H9 (cell line): Measurements from ENCODE around the gene AJUBA. TPM values are rescaled to one million over a fixed set of nuclear protein-coding genes. Genes with fewer than 3 reads are reported as not detected.

Experiments used
- DNase-seq: peaks from one replicate; pipeline ENCODE4 v3.0.0-alpha.2; 2017
- H2AFZ ChIP-seq: one replicate; pipeline ENCODE4 v1.6.1; 2013; ENCODE audit warnings: mild to moderate bottlenecking, low read length, control low read depth, moderate library complexity
- H2AK5ac ChIP-seq: 2 replicates; pipeline ENCODE4 v1.6.1; 2013; ENCODE audit warnings: low read length, control low read depth, mixed read lengths; ENCODE audit not compliant: insufficient read length
- H2BK120ac ChIP-seq: one replicate; pipeline ENCODE4 v1.6.1; 2013; ENCODE audit warnings: low read depth, mild to moderate bottlenecking, low read length, control low read depth, inconsistent platforms; ENCODE audit not compliant: poor library complexity, severe bottlenecking
- H2BK12ac ChIP-seq: 2 replicates; pipeline ENCODE4 v1.6.1; 2013; ENCODE audit warnings: low read length, control low read depth, mixed read lengths, low read depth; ENCODE audit not compliant: insufficient read length
- H2BK15ac ChIP-seq: 2 replicates; pipeline ENCODE4 v1.6.1; 2013; ENCODE audit warnings: low read depth, low read length, control low read depth
- H2BK20ac ChIP-seq: one replicate; pipeline ENCODE4 v1.6.1; 2013; ENCODE audit warnings: low read depth, mild to moderate bottlenecking, low read length, control low read depth, inconsistent platforms; ENCODE audit not compliant: poor library complexity, severe bottlenecking
- H2BK5ac ChIP-seq: 2 replicates; pipeline ENCODE4 v1.6.1; 2013; ENCODE audit warnings: low read length, control low read depth, mixed read lengths; ENCODE audit not compliant: insufficient read length
- H3K14ac ChIP-seq: 2 replicates; pipeline ENCODE4 v1.6.1; 2013; ENCODE audit warnings: low read length, control low read depth; ENCODE audit not compliant: insufficient read depth
- H3K18ac ChIP-seq: 2 replicates; pipeline ENCODE4 v1.6.1; 2013; ENCODE audit warnings: low read depth, mild to moderate bottlenecking, mixed read lengths, low read length, control low read depth; ENCODE audit not compliant: insufficient read length
- H3K23ac ChIP-seq: 2 replicates; pipeline ENCODE4 v1.6.1; 2013; ENCODE audit warnings: low read length, control low read depth, mixed read lengths, low read depth; ENCODE audit not compliant: insufficient read length
- H3K23me2 ChIP-seq: 2 replicates; pipeline ENCODE4 v1.6.1; 2013; ENCODE audit warnings: low read depth, mild to moderate bottlenecking, mixed read lengths, low read length, control low read depth; ENCODE audit not compliant: insufficient read length, poor library complexity, severe bottlenecking
- H3K27ac ChIP-seq: 2 replicates; pipeline ENCODE4 v1.5.1; 2013; ENCODE audit warnings: low read length, control low read depth, mixed read lengths, low read depth; ENCODE audit not compliant: insufficient read length
- H3K27me3 ChIP-seq: 2 replicates; pipeline ENCODE4 v1.6.1; 2013; ENCODE audit warnings: low read length, control low read depth, inconsistent platforms; ENCODE audit not compliant: insufficient read depth
- H3K4ac ChIP-seq: 2 replicates; pipeline ENCODE4 v1.6.1; 2013; ENCODE audit warnings: low read depth, mild to moderate bottlenecking, control low read depth, inconsistent platforms, low read length, moderate library complexity
- H3K4me1 ChIP-seq: 2 replicates; pipeline ENCODE4 v1.6.1; 2013; ENCODE audit warnings: low read length, control low read depth, inconsistent platforms; ENCODE audit not compliant: insufficient read depth
- H3K4me2 ChIP-seq: 2 replicates; pipeline ENCODE4 v1.6.1; 2013; ENCODE audit warnings: low read length, control low read depth, mixed read lengths; ENCODE audit not compliant: insufficient read length, insufficient read depth
- H3K56ac ChIP-seq: 2 replicates; pipeline ENCODE4 v1.6.1; 2013; ENCODE audit warnings: low read depth, mild to moderate bottlenecking, mixed read lengths, low read length, control low read depth; ENCODE audit not compliant: insufficient read length
- H3K79me1 ChIP-seq: 2 replicates; pipeline ENCODE4 v1.6.1; 2013; ENCODE audit warnings: low read depth, mild to moderate bottlenecking, moderate library complexity, low read length, control low read depth, inconsistent platforms; ENCODE audit not compliant: insufficient read depth, poor library complexity, severe bottlenecking
- H3K79me2 ChIP-seq: 2 replicates; pipeline ENCODE4 v1.6.1; 2013; ENCODE audit warnings: low read length, control low read depth, inconsistent platforms; ENCODE audit not compliant: insufficient read depth
- H3K9ac ChIP-seq: 2 replicates; pipeline ENCODE4 v1.6.1; 2013; ENCODE audit warnings: low read length, control low read depth, mixed read lengths; ENCODE audit not compliant: insufficient read length; ENCODE audit errors: extremely low read depth
- H3K9me3 ChIP-seq: one replicate; pipeline ENCODE4 v1.6.1; 2013; ENCODE audit warnings: low read depth, low read length, inconsistent platforms; ENCODE audit not compliant: control insufficient read depth
- H3T11ph ChIP-seq: one replicate; pipeline ENCODE4 v1.6.1; 2013; ENCODE audit warnings: mild to moderate bottlenecking, low read length, control low read depth, inconsistent platforms
- H4K20me1 ChIP-seq: one replicate; pipeline ENCODE4 v1.6.1; 2013; ENCODE audit not compliant: control insufficient read depth, insufficient read length, insufficient read depth
- H4K5ac ChIP-seq: 2 replicates; pipeline ENCODE4 v1.6.1; 2013; ENCODE audit warnings: low read depth, mild to moderate bottlenecking, mixed read lengths, low read length, control low read depth; ENCODE audit not compliant: insufficient read length
- H4K8ac ChIP-seq: replicated peaks from 2 replicates; pipeline ENCODE4 v1.6.1; 2013; ENCODE audit warnings: low read length, control low read depth, mixed read lengths, low read depth; ENCODE audit not compliant: insufficient read length
- H4K91ac ChIP-seq: 2 replicates; pipeline ENCODE4 v1.6.1; 2013; ENCODE audit warnings: low read depth, mild to moderate bottlenecking, moderate library complexity, mixed read lengths, low read length, control low read depth; ENCODE audit not compliant: insufficient read length
- H3K27ac Mint-ChIP-seq, 3 experiments: 2 replicates in 2 of 3; 3 replicates in 1 of 3; pipeline ENCODE4 v1.8.0; 2020 to 2021; ENCODE audit warnings: mixed read lengths in 3 of 3, mild to moderate bottlenecking in 1 of 3, moderate library complexity in 1 of 3
- H3K27me3 Mint-ChIP-seq: 2 replicates; pipeline ENCODE4 v1.8.0; 2021; ENCODE audit warnings: low read depth, mild to moderate bottlenecking, moderate library complexity, mixed read lengths
- H3K36me3 Mint-ChIP-seq, 3 experiments: 2 replicates in 2 of 3; 3 replicates in 1 of 3; pipeline ENCODE4 v1.8.0; 2020 to 2021; ENCODE audit warnings: low read depth in 3 of 3, mixed read lengths in 3 of 3; ENCODE audit not compliant: insufficient read depth in 1 of 3
- H3K4me1 Mint-ChIP-seq, 2 experiments: 2 replicates each; pipeline ENCODE4 v1.8.0; 2020; ENCODE audit warnings: mixed read lengths in 2 of 2
- H3K4me3 Mint-ChIP-seq, 2 experiments: 2 replicates in 1 of 2; 3 replicates in 1 of 2; pipeline ENCODE4 v1.8.0; 2020 to 2021; ENCODE audit warnings: mild to moderate bottlenecking in 2 of 2, mixed read lengths in 2 of 2, moderate library complexity in 1 of 2
- H3K9me3 Mint-ChIP-seq, 2 experiments: 2 replicates in 1 of 2; 3 replicates in 1 of 2; pipeline ENCODE4 v1.8.0; 2020; ENCODE audit warnings: mild to moderate bottlenecking in 2 of 2, mixed read lengths in 2 of 2, moderate library complexity in 1 of 2
- CTCF ChIP-seq: fragments of 200-600 bp; sonication (generic); conservative IDR thresholded peaks from 3 replicates; pipeline ENCODE4 v1.8.0; 2021; ENCODE audit warnings: antibody characterized with exemption, mild to moderate bottlenecking
- WGBS: extraction: QIAGEN DNeasy Blood & Tissue Kit; methylation state at CpG from one replicate; pipeline ENCODE4 v1.1.7; 2013; ENCODE audit warnings: missing lambda C conversion rate, low lambda C conversion rate, mixed read lengths; ENCODE audit not compliant: insufficient read length; ENCODE audit errors: extremely low coverage; 5-methylcytosine and 5-hydroxymethylcytosine counted together
- total RNA-seq: library from RNA; stranded (reverse); gene quantifications from 2 replicates; pipeline ENCODE4 v1.2.1, GENCODE V29; 2021

The AJUBA gene
- total RNA-seq, 1 experiment from 2014 or later: 44.9 TPM

DNA sequence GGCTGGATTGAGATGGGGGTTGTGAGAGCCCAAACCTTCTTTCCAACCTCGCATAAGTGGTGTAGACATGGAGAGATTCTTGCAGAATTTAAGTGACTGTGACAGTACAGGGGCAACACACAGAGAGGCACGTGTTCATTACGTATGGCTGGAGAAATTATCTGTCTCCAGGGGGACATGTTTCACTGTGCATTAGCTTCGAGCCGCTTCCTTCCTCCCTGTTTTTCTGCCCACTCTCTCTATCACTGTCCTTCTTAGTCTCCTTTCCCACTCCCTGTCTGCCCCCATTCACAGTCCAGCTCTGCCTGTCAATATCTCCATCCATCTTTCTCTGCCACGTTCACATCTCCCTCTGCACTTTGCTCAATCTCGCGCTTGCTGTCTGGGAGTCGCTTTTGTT lies 39.1 kb upstream of the AJUBA start:
- Histone ChIP-seq H4K91ac (no peak overlapping the region), H3K23ac (no peak overlapping the region), H2BK5ac (no peak overlapping the region), H3K23me2 (no peaks in the 10 kb centered on the region), H3K4ac (no peak overlapping the region), H2AK5ac (no peak overlapping the region), H3K27ac (no peak overlapping the region), H3K79me2 (no peaks in the 10 kb centered on the region), H4K8ac (no peak overlapping the region), H3K14ac (no peak overlapping the region), H2AFZ (no peak overlapping the region), H2BK15ac (no peak overlapping the region), H4K5ac (no peak overlapping the region), H2BK20ac (no peak overlapping the region), H3K18ac (no peak overlapping the region), H3K79me1 (no peaks in the 10 kb centered on the region), H3K9ac (no peak overlapping the region), H3K4me1 (no peaks in the 10 kb centered on the region), H3K27me3 (no peaks in the 10 kb centered on the region), H4K20me1 (no peaks in the 10 kb centered on the region), H3K9me3 (no peaks in the 10 kb centered on the region), H3K56ac (no peak overlapping the region), H3K4me2 (no peak overlapping the region), H3T11ph (no peak overlapping the region), H2BK12ac (no peak overlapping the region), H2BK120ac (no peak overlapping the region)
- Mint-ChIP-seq H3K4me3 (no peak overlapping the region), H3K9me3 (no peaks in the 10 kb centered on the region), H3K4me1 (peaks cover 37 to 39% of the 10 kb centered on the region in 2 experiments), H3K27me3 (no peaks in the 10 kb centered on the region), H3K36me3 (peaks cover 18 to 20% (median 20%) of the 10 kb centered on the region in 3 experiments; a peak in 6 of 7 replicates), H3K27ac (peak overlapping the region in 1 of 3 experiments; percentile 67; a peak in 3 of 7 replicates)
- TF ChIP-seq CTCF: no peak
- DNase-seq: no peak
- WGBS: no CpG with 5 or more reads among the region's 9 CpGs
